Iris pigment epithelial cell (primary cell): ENCODE measurements around the gene NIPSNAP3A.
A peak's percentile ranks its signal among the peaks of the same experiment; 100 is the strongest.
"Not testable (repeated sequence)": the region's sequence is repeated elsewhere in the genome, so short reads cannot be mapped to it uniquely, and the experiment has no call there.

ENCODE experiments used
- DNase-seq: peaks from one replicate; pipeline ENCODE4 v3.0.0-alpha.2; 2011; ENCODE audit warnings: low read depth

Gene NIPSNAP3A

DNA sequence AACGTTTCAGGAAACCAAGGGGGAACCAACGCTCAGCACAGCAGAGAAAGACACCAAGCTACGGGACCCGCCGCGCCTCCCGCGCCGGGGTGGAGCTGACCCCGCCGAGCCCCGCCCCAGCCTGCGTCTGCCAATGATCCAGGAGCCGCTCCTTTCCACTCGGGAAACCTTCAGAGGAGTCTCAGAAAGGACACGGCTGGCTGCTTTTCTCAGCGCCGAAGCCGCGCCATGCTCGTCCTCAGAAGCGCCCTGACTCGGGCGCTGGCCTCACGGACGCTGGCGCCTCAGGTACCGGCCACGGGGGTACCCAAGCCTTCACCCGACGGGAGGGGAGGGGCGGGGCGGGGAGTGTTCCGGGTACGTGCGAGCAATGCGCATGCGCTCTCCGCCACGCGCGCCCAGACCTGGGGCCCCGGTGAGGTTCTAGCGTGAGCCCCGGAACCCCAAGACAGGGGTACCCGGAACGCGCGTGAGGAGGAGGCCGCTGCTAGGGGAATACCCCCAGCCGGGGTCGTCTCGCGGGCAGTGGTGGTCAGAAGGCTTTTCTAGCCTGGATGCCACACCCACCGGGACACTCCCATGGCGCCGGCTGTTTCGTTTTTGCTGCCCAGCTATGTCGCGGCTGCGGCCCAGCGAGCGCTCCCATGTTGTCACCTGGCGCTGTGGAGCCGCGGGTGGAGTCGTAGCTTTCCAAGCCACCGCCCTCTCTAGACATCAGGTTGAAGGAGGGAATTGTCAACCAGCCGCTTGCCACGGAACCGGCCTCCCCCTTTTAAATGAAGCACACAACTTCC is at the start of gene NIPSNAP3A:
TSS of gene NIPSNAP3A (plus strand) at position 119 of the 794 bp plus-strand sequence. CDS start at position 229, 110 bp downstream.
- peak; percentile 71 for DNase-seq

DNA sequence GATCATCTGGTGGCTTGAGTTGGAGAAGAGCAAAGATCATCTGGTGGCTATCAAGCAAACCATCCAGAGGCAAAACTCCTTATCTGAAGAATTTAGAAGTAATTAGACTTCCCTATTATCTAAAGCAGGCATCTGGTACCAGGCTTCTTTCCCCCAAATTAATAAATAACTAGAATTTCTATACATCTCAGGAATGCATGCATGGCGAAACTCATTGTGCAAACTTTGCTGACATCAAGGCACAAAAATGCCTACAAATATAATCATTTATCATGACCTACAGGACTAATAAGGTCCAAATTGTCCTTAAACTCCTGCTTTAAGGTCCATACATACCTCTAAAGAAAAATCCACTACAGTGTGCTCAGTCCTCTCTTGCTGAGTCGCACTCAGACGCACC is 47.2 kb upstream of the NIPSNAP3A start:
- peak; percentile 4 for DNase-seq

DNA sequence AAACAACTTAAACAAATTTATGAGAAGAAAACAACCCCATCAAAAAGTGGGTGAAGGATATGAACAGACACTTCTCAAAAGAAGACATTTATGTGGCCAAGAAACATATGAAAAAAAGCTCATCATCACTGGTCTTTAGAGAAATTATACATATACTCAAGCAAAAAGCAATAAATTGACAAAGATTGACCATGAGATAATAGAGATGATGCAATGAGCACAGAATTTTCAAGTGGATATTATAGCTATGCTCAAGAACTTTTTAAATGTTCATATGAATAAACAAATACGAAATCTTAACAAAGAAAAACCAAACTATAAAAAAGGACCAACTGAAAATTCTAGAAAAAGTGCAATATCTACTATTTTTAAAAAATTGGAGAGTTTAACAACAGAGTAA is 38.7 kb upstream of the NIPSNAP3A start:
- not testable (repeated sequence) for DNase-seq

- no peak for DNase-seq
Measured at GRCh38 chr9:104711604-104712003, 35.9 kb upstream of the NIPSNAP3A start.

- no peak for DNase-seq
Measured at GRCh38 chr9:104725014-104725413, 22.5 kb upstream of the NIPSNAP3A start.

DNA sequence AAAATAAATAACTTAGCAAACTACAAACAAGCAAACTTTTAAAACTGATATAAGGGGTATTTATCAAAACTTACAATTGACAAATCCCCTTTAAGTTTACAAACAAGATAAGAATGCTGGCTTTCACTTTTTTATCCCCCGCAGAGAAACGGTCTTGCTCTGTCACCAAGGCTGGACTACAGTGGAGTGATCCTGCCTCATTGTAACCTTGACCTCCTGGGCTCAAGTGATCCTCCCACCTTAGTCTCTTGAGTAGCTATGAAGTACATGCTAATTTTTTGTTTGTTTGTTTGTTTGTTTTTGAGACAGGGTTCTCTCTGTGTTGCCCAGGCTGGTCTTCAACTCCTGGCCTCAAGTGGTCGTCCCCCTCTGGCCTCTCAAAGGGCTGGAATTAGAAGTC is 9.0 kb upstream of the NIPSNAP3A start:
- DNase-seq: no peak

- DNase-seq: peak; percentile 85
Measured at GRCh38 chr9:104740621-104741020, 6.9 kb upstream of the NIPSNAP3A start.

DNA sequence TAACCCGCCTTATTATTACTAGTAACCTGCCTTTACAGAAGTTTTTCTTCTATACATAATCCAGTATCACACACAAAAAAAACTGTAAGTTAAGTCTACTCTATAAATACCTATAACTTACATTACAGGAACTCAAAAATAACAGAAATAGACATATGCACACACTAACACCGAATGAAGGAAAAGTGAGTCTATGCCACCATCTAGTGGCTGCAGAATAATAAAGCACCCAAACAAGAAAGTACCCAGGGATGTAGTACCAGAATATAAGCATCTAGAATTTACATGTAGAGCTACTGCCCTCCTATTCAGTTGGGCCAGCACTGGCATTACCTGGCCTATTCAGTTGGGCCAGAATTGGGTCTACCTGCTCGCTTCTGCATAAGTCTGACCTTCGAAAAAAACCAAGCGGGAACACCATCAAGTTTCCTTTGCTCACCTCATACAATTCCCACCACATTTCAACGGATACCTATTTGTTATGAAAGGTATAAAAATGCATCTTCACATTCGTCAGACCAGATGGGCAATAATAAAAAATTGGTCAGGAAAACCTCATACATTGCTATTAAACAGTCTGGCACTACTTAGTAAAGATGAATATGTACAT is 4.0 kb upstream of the NIPSNAP3A start:
- peak; percentile 72 for DNase-seq

DNA sequence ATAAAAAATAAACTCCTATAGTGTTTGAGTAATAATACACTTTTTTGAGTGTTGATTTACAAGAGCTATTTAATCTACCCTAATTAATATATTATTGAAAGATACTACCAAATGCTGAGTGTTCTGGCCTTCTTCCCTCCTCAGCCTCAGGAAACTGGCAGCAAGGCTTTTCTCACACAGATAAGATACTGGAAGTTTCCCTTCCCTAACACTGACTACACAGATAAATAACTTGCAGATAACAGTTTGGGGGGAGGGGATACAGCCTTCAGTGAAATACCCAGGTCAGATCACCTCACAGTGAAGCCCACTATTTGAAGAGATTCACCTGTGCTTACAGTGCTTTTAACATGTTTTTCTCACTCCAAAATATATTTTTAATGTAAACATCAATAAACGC is 1.6 kb upstream of the NIPSNAP3A start:
- DNase-seq: no peak

GRCh38 chr9:104746285-104746684 is 1.2 kb upstream of the NIPSNAP3A start:
- DNase-seq: no peak

- DNase-seq: no peak
Measured at GRCh38 chr9:104746798-104747197, 685 bp upstream of the NIPSNAP3A start.

DNA sequence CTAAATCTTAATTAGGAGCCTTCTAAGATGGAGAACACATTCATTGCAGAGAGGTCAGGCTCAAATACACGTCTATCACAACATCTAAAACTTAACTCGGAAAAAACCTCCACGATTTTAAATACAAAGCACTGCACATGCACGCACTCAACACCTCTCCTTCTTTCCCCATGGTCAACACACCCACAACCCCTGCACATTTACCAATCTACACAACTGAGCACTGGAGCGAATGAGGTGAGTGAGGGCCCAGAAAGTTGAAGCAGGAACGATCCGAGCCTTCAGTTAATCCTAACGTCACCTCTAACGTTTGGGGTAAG is 278 bp upstream of the NIPSNAP3A start:
- no peak for DNase-seq

DNA sequence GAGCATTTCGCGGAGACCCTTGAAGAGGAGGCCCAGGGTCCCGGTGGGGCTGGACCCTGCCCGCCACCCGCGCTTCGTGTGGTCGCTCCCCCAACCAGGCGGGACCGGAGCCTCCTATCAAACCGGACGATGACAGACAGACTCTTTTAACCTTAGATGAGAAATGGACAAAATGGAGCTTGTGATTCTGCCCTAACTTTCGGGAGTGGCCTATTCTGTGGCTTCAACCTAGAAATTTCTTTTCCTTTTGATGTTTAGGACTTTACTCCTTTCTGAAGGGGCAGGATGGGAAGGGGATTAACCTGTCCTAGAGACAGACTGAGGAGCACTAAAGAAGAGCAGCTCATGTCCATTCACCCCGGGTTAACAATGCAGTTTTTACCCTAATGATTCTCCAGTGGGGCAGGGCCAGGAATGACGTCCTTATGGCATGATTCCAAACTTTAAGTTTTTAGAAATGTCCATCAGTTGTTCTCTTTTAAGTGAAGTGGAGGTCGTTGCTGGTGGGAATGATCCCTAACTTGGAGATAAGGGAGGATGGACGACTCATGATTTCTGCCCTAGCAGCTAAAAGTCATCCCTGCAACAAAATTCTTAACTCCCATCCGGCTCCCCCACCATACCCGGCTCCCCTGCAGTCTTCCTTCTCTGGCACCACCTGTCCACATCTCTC is 1.0 kb downstream of the NIPSNAP3A start:
- peak; percentile 40 for DNase-seq

DNA sequence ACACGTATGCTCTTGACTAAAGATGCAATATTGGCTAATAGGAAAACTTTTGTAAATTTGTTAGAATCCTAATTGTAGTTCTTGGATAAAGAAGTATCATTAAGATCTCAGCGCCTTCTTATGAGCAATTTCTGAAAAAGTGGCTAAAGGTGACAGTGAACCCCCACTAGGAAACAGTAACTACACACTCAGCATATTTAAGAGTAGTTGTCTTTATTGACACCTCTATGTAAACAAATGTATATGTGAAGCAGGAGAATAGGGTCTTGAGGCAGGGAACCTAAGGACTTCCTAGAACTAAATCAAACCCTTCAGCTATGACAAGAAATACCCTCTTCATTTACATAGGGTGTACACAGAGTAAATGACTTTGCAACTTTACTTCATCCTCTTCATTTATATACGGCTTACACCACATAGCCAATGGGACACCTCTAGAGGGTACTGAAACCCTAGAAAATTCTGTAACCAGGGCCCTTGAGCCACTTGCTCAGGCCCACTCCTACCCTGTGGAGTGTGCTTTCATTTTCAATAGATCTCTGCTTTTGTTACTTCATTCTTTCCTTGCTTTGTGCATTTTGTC is 2.8 kb downstream of the NIPSNAP3A start:
- DNase-seq: no peak

DNA sequence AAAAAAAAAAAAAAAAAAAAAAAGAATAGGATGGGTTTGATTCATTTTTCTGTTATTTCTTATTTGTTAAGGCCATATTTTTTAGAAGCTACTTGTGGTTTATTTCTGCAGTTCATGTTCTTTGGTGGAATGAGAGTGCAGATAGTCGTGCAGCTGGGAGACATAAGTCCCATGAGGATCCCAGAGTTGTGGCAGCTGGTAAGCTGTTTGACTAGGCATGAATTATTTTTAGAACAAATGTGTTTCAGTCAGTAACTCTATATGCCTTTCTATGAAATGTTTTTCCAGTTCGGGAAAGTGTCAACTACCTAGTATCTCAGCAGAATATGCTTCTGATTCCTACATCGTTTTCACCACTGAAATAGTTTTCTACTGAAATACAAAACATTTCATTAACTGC is 11.5 kb downstream of the NIPSNAP3A start:
- DNase-seq: no peak

DNA sequence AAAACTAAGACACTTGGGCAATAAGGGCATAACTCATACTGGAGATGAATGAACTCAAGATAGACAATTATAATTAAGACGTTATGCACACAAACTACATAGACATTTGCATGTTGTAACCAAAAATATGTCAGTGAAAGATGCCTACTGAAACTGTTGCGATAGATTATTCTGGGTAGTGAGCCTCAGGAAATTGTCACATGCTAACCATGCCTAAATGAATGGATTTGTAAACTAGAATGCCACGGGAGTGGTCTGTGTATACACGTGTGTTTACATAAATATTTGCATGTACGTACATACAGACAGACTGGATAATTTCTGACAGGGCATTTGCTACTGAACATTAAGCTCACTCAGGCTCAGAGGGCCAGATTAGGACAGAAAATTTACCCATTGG is 17.7 kb downstream of the NIPSNAP3A start:
- no peak for DNase-seq

- DNase-seq: no peak
Measured at GRCh38 chr9:104766025-104766424, 18.5 kb downstream of the NIPSNAP3A start.

- no peak for DNase-seq
Measured at GRCh38 chr9:104767507-104767906, 20.0 kb downstream of the NIPSNAP3A start.

GRCh38 chr9:104769029-104769428 is 21.5 kb downstream of the NIPSNAP3A start:
- DNase-seq: not testable (repeated sequence)

DNA sequence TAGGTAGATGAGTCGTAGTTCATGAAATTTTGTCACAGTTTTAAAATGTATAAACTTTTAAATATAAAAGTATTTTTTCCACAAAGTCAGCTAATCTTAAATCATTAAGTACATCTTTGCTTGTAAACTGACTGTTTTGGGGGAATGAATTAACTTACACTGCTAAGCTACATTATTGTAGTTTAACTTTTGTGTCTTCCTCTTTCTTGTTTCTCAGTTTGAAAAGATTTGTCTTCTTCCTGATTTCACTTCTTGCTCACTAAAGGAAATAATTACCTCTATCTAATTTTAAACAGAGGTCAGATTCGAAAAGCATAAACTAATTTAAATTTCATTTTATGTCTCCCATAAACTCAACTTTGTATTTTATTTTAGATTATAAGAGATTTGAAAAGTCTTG is 22.2 kb downstream of the NIPSNAP3A start:
- no peak for DNase-seq

DNA sequence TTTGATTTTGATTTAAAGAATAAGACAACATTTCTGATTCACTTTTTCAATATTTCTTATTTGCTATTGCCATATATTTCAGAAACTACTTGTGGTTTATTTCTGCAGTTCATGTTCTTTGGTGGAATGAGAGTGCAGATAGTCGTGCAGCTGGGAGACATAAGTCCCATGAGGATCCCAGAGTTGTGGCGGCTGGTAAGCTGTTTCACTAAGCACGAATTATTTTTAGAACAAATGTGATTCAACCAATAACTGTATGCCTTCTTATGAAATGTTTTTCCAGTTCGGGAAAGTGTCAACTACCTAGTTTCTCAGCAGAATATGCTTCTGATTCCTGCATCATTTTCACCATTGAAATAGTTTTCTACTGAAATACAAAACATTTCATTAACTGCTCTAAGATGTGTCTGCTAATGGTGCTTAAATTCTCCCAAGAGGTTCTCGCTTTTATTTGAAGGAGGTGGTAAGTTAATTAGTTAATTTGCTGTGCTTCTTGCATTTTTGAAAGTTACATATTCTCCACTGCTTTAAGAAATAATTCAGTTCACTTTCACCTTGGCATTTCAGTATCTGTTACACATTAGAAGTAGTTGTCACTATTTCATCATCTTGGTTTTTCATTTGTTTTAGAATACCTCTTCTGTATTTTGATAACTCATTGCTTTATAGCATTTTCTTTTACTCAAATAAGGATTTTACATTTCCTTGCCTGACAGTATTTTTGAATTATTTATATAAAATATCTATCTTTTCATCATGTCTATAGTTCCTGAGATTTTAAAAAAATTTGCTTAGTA is 25.4 kb downstream of the NIPSNAP3A start:
- DNase-seq: no peak

DNA sequence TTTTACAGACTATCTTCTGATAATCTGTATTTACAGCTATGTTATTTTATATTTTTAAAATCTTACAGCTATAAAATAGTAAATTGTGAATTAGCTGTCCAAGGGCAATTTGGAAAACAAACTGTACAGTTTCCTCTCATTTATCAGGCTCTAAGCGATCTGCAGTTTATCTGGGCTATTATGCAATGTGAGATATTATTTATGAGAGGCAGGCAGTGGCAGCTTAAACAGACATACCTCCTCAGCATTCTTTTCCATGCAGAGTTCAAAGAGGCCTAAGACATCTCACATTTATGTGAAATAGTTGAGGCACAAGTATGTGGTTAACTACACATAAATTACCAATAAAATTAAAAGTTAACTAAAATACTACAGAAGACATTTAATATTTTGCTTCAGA is 26.6 kb downstream of the NIPSNAP3A start:
- peak; percentile 31 for DNase-seq
